Measurements from ENCODE around the gene RAB4A.

DNA sequence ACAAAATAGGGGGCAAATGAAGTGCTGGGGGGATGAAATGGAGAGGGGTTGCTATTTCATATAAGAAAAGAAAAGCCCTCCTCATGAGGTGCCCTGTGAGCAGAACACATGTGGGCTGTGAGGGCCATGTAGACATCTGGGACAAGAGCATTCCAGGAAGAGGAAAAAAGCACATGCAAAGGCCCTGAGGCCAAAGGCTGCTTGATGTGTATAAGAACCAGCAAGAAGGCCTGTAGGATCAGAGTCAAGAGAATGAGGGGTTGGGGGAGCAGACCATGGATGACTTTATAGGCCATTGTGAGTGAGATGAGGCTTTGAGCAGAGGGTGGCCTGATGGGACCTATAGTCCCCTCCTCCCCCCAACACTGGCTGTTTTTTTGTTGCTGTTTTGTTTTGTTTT lies 7.7 kb upstream of the RAB4A start:
- TF ChIP-seq, protein P1, sequence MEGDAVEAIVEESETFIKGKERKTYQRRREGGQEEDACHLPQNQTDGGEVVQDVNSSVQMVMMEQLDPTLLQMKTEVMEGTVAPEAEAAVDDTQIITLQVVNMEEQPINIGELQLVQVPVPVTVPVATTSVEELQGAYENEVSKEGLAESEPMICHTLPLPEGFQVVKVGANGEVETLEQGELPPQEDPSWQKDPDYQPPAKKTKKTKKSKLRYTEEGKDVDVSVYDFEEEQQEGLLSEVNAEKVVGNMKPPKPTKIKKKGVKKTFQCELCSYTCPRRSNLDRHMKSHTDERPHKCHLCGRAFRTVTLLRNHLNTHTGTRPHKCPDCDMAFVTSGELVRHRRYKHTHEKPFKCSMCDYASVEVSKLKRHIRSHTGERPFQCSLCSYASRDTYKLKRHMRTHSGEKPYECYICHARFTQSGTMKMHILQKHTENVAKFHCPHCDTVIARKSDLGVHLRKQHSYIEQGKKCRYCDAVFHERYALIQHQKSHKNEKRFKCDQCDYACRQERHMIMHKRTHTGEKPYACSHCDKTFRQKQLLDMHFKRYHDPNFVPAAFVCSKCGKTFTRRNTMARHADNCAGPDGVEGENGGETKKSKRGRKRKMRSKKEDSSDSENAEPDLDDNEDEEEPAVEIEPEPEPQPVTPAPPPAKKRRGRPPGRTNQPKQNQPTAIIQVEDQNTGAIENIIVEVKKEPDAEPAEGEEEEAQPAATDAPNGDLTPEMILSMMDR (conservative IDR thresholded peaks at IDR 0.05; ENCODE audit: low read depth, low read length): no peak
- TF ChIP-seq MXI1 (IDR thresholded peaks at IDR 0.05; ENCODE audit: borderline replicate concordance, low read depth, low read length) (no peak), POLR2A (IDR thresholded peaks at IDR 0.05; ENCODE audit: low read depth, low read length) (no peak), BHLHE40 (IDR thresholded peaks at IDR 0.05; ENCODE audit: low read depth, low read length) (no peak), RCOR1 (IDR thresholded peaks at IDR 0.05; ENCODE audit: insufficient replicate concordance, low read length) (no peak)
- TF ChIP-seq, protein P2, sequence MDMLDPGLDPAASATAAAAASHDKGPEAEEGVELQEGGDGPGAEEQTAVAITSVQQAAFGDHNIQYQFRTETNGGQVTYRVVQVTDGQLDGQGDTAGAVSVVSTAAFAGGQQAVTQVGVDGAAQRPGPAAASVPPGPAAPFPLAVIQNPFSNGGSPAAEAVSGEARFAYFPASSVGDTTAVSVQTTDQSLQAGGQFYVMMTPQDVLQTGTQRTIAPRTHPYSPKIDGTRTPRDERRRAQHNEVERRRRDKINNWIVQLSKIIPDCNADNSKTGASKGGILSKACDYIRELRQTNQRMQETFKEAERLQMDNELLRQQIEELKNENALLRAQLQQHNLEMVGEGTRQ (IDR thresholded peaks at IDR 0.05; ENCODE audit: low read depth, low read length): no peak

Measured in IMR-90 (cell line).